Kidney (tissue), 14 donors: Measurements from ENCODE around the gene SEMA6B. TPM values are rescaled to one million over a fixed set of nuclear protein-coding genes. Genes with fewer than 3 reads are reported as not detected.

Experiments
- DNase-seq, 5 donors: peaks; one replicate each; pipeline ENCODE4 v3.0.0-alpha.2; 2013 to 2020
- FAIRE-seq: peaks from 2 replicates; lab custom pipeline; 2012; peaks lifted over from hg19 to GRCh38; lab: Jason Lieb, UNC
- H3K27ac ChIP-seq, 2 donors: one replicate each; pipeline ENCODE4 v1.7.0; 2013; ENCODE audit warnings: low read depth in 2 of 2, low read length in 2 of 2, inconsistent platforms in 1 of 2
- H3K27me3 ChIP-seq: one replicate; pipeline ENCODE4 v1.7.1; 2013; ENCODE audit warnings: low read length, inconsistent platforms; ENCODE audit not compliant: control insufficient read depth, insufficient read depth
- H3K36me3 ChIP-seq, 3 donors: one replicate each; pipeline versions ENCODE4 v1.7.0 to v1.7.1; 2013; ENCODE audit warnings: low read length in 3 of 3, control low read depth in 1 of 3, inconsistent platforms in 1 of 3; ENCODE audit not compliant: insufficient read depth in 3 of 3, control insufficient read depth in 2 of 3
- H3K4me1 ChIP-seq, 3 donors: one replicate each; pipeline versions ENCODE4 v1.7.0 to v1.7.1; 2013; ENCODE audit warnings: low read length in 3 of 3, inconsistent platforms in 1 of 3, low read depth in 1 of 3; ENCODE audit not compliant: control insufficient read depth in 2 of 3, insufficient read depth in 2 of 3
- H3K4me3 ChIP-seq, 3 donors: one replicate each; pipeline versions ENCODE4 v1.7.0 to v1.8.1; 2013; ENCODE audit warnings: low read length in 3 of 3, control low read depth in 1 of 3, inconsistent platforms in 1 of 3
- H3K9ac ChIP-seq, 3 donors: one replicate each; pipeline versions ENCODE4 v1.7.0 to v1.7.1; 2013; ENCODE audit warnings: low read length in 3 of 3, control low read depth in 1 of 3, inconsistent platforms in 1 of 3
- H3K9me3 ChIP-seq, 3 donors: one replicate each; pipeline versions ENCODE4 v1.7.0 to v1.7.1; 2013; ENCODE audit warnings: low read length in 3 of 3, control low read depth in 1 of 3, inconsistent platforms in 1 of 3; ENCODE audit not compliant: control insufficient read depth in 2 of 3, insufficient read depth in 1 of 3
- CTCF ChIP-seq: IDR thresholded peaks from 3 replicates; pipeline ENCODE4 v1.5.1; 2012; ENCODE audit warnings: mild to moderate bottlenecking, moderate library complexity, borderline replicate concordance; ENCODE audit not compliant: insufficient read depth; ENCODE audit errors: extremely low read depth
- intact Hi-C: fragments of 100-400 bp; cut with DNase I; formaldehyde crosslinking; loops from one replicate; pipeline ENCODE4 v1.11.1; 2022
- polyA plus RNA-seq: library from polyadenylated mRNA; stranded (reverse); fragments of 350-450 nt; fragmentation: Illumina TruSeq; extraction: RNeasy Lipid Tissue Mini Kit (QIAGEN cat#74804); gene quantifications from one replicate; pipeline ENCODE4 v1.2.3, GENCODE V29; 2014; ENCODE audit warnings: low read depth, low replicate concordance; ENCODE audit not compliant: insufficient read depth
- total RNA-seq: library from RNA; stranded (reverse); fragmentation: NEBNext Ultra II Directional; extraction: Animal tissue kit (Norgen Biotek cat#: 25700); gene quantifications from one replicate; pipeline ENCODE4 v1.2.1, GENCODE V29; 2021
- donor health status: control.
- donor health status: control.
- donor health status: control.
- donor health status: control.
- donor health status: control.
- donor health status: DM: yes; HTN: yes; CAD: no.
- donor health status: Normal renal cell carcinoma (clear cell type).

SEMA6B gene
- total and polyA plus RNA-seq, 2 donors from 2014 or later: 2.6 to 17.7 TPM

GRCh38 chr19:4557971-4558941, 1.2 kb downstream of the SEMA6B start:
- FAIRE-seq: no peak
- peak in 3 of 5 donors; percentile 51 to 75 (median 53) for DNase-seq
- Histone ChIP-seq H3K4me3 (peak overlapping the region in 1 of 3 donors; percentile 56), H3K27ac (no peak overlapping the region), H3K9me3 (no peaks in the 10 kb centered on the region), H3K4me1 (no peaks in the 10 kb centered on the region), H3K36me3 (no peaks in the 10 kb centered on the region), H3K27me3 (no peaks in the 10 kb centered on the region), H3K9ac (no peak overlapping the region)
- peak; percentile 97 for TF ChIP-seq CTCF
- intact Hi-C loops: no loop called here

- Histone ChIP-seq H3K9me3 (no peaks in the 10 kb centered on the region), H3K4me3 (no peak overlapping the region), H3K36me3 (no peaks in the 10 kb centered on the region), H3K4me1 (no peaks in the 10 kb centered on the region), H3K9ac (no peak overlapping the region), H3K27ac (no peak overlapping the region), H3K27me3 (no peaks in the 10 kb centered on the region)
- DNase-seq (peak in 1 of 5 donors; percentile 47), FAIRE-seq (no peak)
- intact Hi-C loops: no loop called here
- no peak for TF ChIP-seq CTCF
These were observed 2.1 kb downstream of the SEMA6B start for GRCh38 chr19:4557144-4557970.

GRCh38 chr19:4556597-4557127, 2.8 kb downstream of the SEMA6B start:
- H3K9me3 ChIP-seq: no peaks in the 10 kb centered on the region
- no peak overlapping the region for H3K9ac ChIP-seq
- intact Hi-C loops: no loop called here
- H3K27me3 ChIP-seq: no peaks in the 10 kb centered on the region
- no peak overlapping the region for H3K4me3 ChIP-seq
- DNase-seq (peak in 1 of 5 donors; percentile 53), FAIRE-seq (no peak)
- no peaks in the 10 kb centered on the region for H3K36me3 ChIP-seq
- H3K4me1 ChIP-seq: no peaks in the 10 kb centered on the region
- H3K27ac ChIP-seq: no peak overlapping the region
- TF ChIP-seq CTCF: no peak
